Measurements from ENCODE around the gene FFAR3. TPM values are rescaled to one million over a fixed set of nuclear protein-coding genes. Genes with fewer than 3 reads are reported as not detected.
A peak's percentile ranks its signal among the peaks of the same experiment; 100 is the strongest.

Gene FFAR3
- total and polyA plus RNA-seq, 9 of the 15 experiments (the other 6 are each of a cell fraction or from before 2014, with no cell fraction given), result not detected

DNA sequence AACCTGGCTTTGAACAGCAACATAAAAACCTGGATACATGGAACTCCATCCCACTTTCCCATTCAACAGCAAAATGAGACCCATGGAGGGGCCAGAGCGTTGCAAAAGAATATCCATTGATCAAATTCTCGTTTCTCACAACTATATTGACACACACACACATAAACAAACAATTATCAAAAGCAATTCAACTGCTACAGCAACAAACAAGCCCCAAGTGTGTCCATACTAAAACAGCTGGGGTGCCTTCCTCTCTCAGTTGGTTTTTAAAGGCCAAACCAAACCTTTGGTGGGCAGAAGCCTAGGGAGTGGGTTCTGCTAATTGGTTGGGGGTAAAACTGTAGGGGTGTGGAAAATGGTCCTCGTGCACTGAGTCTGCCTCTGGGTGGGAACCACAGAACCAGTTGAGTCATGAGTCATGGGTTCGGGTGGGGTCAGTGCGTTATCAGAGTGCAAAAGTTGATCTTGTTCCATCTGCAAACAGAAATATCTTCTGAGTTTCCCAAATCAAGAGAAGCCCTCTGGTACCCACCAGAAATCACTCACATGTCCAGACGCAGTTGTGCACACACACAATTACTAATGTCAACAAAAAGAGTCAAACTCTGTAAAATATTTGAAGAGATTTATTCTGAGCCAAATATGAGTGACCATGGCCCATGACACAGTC is 31.1 kb downstream of the FFAR3 start (continued):
- TF ChIP-seq MITF (IDR thresholded peaks at IDR 0.05) (peak; percentile 60; the same call in 1 of the 2 replicates), CBFA2T3 (IDR thresholded peaks at IDR 0.05) (peak; percentile 81), PHB (CRISPR knock-in tag; IDR thresholded peaks at IDR 0.05) (no peak), ZBTB7A (IDR thresholded peaks at IDR 0.05; ENCODE audit: borderline replicate concordance, control insufficient read depth, low read depth, low read length) (no peak), CTBP1 (IDR thresholded peaks at IDR 0.05; ENCODE audit: borderline replicate concordance) (peak; percentile 42; the same call in 1 of the 2 replicates), HNRNPUL1 (IDR thresholded peaks at IDR 0.05; ENCODE audit: low read length) (no peak), PHTF2 (CRISPR knock-in tag; IDR thresholded peaks at IDR 0.05) (no peak), GATAD2B (IDR thresholded peaks at IDR 0.05; ENCODE audit: borderline replicate concordance) (no peak; the same call in 1 of the 2 replicates), KDM4B (IDR thresholded peaks at IDR 0.05; ENCODE audit: borderline replicate concordance in 2 of 2, low read depth in 1 of 2) (no peak), ZNF655 (CRISPR knock-in tag; IDR thresholded peaks at IDR 0.05) (no peak), HNRNPLL (IDR thresholded peaks at IDR 0.05; ENCODE audit: low read depth, low read length, poor library complexity, severe bottlenecking) (no peak), DPF2 (IDR thresholded peaks at IDR 0.05) (peak; percentile 84), HNRNPL (IDR thresholded peaks at IDR 0.05; ENCODE audit: low read depth, low read length) (no peak), ESRRB (CRISPR knock-in tag; IDR thresholded peaks at IDR 0.05; ENCODE audit: borderline replicate concordance) (no peak), ZNF717 (CRISPR knock-in tag; IDR thresholded peaks at IDR 0.05) (no peak), ZNF586 (CRISPR knock-in tag; conservative IDR thresholded peaks at IDR 0.05) (no peak), SRF (CRISPR knock-in tag; IDR thresholded peaks at IDR 0.05) (no peak), MEF2A (IDR thresholded peaks at IDR 0.05; ENCODE audit: control insufficient read depth, low read depth, low read length) (no peak), RBM34 (IDR thresholded peaks at IDR 0.05; ENCODE audit: borderline replicate concordance, insufficient read depth, low read length) (no peak), NFE2 (IDR thresholded peaks at IDR 0.05; ENCODE audit: low read depth) (peak; percentile 62; the same call in 1 of the 2 replicates), HDAC1 (IDR thresholded peaks at IDR 0.05) (peak in 1 of 2 experiments; percentile 36; a peak in 2 of 4 replicates), MAZ (CRISPR knock-in tag; conservative IDR thresholded peaks at IDR 0.05 in 1 of 2, IDR thresholded peaks at IDR 0.05 in 1 of 2) (peak in 1 of 2 experiments; percentile 51; a peak in 2 of 4 replicates), FOXJ2 (tag; IDR thresholded peaks at IDR 0.05) (0 out of 2 replicates have a peak, but pooled peaks have one; percentile 22), HDAC2 (IDR thresholded peaks at IDR 0.05) (peak; percentile 66; the same call in 1 of the 2 replicates)
- TF ChIP-seq, protein P1, sequence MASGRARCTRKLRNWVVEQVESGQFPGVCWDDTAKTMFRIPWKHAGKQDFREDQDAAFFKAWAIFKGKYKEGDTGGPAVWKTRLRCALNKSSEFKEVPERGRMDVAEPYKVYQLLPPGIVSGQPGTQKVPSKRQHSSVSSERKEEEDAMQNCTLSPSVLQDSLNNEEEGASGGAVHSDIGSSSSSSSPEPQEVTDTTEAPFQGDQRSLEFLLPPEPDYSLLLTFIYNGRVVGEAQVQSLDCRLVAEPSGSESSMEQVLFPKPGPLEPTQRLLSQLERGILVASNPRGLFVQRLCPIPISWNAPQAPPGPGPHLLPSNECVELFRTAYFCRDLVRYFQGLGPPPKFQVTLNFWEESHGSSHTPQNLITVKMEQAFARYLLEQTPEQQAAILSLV (tag; IDR thresholded peaks at IDR 0.05), result no peak
